Activated CD4-positive, alpha-beta memory T cell treated with anti-CD3 and anti-CD28 coated beads for 36 hours (primary cell): Measurements from ENCODE around the gene PLD1. TPM values are rescaled to one million over a fixed set of nuclear protein-coding genes. Genes with fewer than 3 reads are reported as not detected.

ENCODE experiments used
- CTCF ChIA-PET: fragments of 350-600 bp; sonication (Branson Sonifier 250); formaldehyde crosslinking; loops from one replicate; lab custom pipeline; 2021; ENCODE audit warnings: antibody characterized with exemption, inconsistent platforms; lab: Charles Lee
- POLR2A ChIA-PET: fragments of 350-600 bp; sonication (Branson Sonifier 250); formaldehyde crosslinking; loops from one replicate; lab custom pipeline; 2021; ENCODE audit warnings: antibody characterized with exemption; lab: Charles Lee
- DNase-seq: peaks from one replicate; pipeline ENCODE4 v3.0.0-alpha.2; 2020
- H3K27ac Mint-ChIP-seq: one replicate; pipeline ENCODE4 v1.8.0; 2021; ENCODE audit warnings: mixed read lengths
- H3K27me3 Mint-ChIP-seq: one replicate; pipeline ENCODE4 v1.8.0; 2021; ENCODE audit warnings: mixed read lengths
- H3K36me3 Mint-ChIP-seq: one replicate; pipeline ENCODE4 v1.8.0; 2021; ENCODE audit warnings: mixed read lengths
- H3K4me1 Mint-ChIP-seq: one replicate; pipeline ENCODE4 v1.8.0; 2021; ENCODE audit warnings: low read depth, mixed read lengths
- H3K4me3 Mint-ChIP-seq: one replicate; pipeline ENCODE4 v1.8.0; 2021; ENCODE audit warnings: mild to moderate bottlenecking, mixed read lengths
- H3K9me3 Mint-ChIP-seq: one replicate; pipeline ENCODE4 v1.8.0; 2021; ENCODE audit warnings: mixed read lengths
- intact Hi-C: fragments of 100-400 bp; cut with micrococcal nuclease; formaldehyde crosslinking; loops from one replicate; pipeline ENCODE4 v1.15.1; 2023
- total RNA-seq, 2 experiments: library from RNA; stranded (reverse); gene quantifications; one replicate each; pipeline ENCODE4 v1.2.3, GENCODE V29; 2021

PLD1 gene
- total RNA-seq, 2 experiments from 2014 or later: 0.99 to 1.4 TPM

DNA sequence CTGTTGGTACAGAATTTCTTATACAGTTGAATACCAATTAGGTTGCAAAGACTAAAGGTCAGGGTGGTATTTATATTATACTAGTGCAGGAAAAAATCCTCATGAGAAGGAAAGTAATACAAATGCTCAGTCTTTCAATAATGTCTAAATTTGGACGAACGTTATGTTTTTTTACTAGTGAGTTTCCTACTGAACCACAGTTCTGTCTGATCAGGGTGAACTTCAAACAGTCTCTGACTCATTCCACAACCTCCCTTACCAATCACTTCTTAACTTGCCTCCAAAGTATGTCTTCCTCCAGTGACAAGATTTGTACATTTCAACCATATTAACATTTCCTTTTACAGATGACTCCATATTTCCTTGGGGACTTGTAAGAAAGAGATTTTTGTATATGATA, 36.3 kb upstream of the PLD1 start:
- H3K36me3 Mint-ChIP-seq: no peaks in the 10 kb centered on the region
- H3K9me3 Mint-ChIP-seq: no peaks in the 10 kb centered on the region
- H3K27ac Mint-ChIP-seq: no peak overlapping the region
- peaks cover 4% of the 10 kb centered on the region for H3K27me3 Mint-ChIP-seq
- no peak overlapping the region for H3K4me3 Mint-ChIP-seq
- CTCF ChIA-PET: no interaction called here
- H3K4me1 Mint-ChIP-seq: peaks cover 7% of the 10 kb centered on the region
- intact Hi-C loops: loop anchor here (1.0 to 5.0 kb wide), 4 partner anchors 24 to 496 kb away; no protein-coding TSS in a partner anchor
- POLR2A ChIA-PET: no interaction called here
- no peak for DNase-seq

- peaks cover 7% of the 10 kb centered on the region for H3K4me1 Mint-ChIP-seq
- H3K4me3 Mint-ChIP-seq: no peak overlapping the region
- CTCF ChIA-PET: no interaction called here
- intact Hi-C loops: loop anchor here (1.0 to 5.0 kb wide), 4 partner anchors 23 to 497 kb away; no protein-coding TSS in a partner anchor
- no peaks in the 10 kb centered on the region for H3K36me3 Mint-ChIP-seq
- H3K27ac Mint-ChIP-seq: no peak overlapping the region
- POLR2A ChIA-PET: no interaction called here
- H3K9me3 Mint-ChIP-seq: no peaks in the 10 kb centered on the region
- no peak for DNase-seq
- H3K27me3 Mint-ChIP-seq: peaks cover 4% of the 10 kb centered on the region
Measured at GRCh38 chr3:171845481-171846284, 35.4 kb upstream of the PLD1 start.

DNA sequence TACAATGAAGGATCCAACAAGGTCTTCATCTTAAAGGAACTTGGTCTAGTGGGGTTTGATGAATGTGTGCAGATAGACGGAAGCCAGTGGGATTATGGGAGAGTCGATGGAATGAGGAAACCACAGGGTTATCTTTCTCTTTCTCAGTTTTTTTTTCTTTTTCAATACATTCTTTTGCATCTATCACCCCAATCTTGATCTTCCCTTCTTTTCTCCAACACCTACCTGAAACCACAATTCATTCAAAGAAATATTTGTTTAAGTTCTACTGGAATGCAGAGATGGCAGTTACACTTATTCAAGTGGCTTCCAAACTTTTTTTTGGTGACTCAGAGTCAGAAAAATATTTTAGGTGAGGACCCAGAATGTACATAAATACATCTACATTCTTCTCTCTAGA, 34.6 kb upstream of the PLD1 start:
- DNase-seq: no peak
- ChIA-PET CTCF (no interaction called here), POLR2A (no interaction called here)
- Mint-ChIP-seq H3K9me3 (no peaks in the 10 kb centered on the region), H3K4me3 (no peak overlapping the region), H3K36me3 (no peaks in the 10 kb centered on the region), H3K27me3 (peaks cover 4% of the 10 kb centered on the region), H3K27ac (no peak overlapping the region), H3K4me1 (peaks cover 7% of the 10 kb centered on the region)
- intact Hi-C loops: loop anchor here (5.0 kb wide), 1 partner anchor 497 kb away; no protein-coding TSS in a partner anchor

- Mint-ChIP-seq H3K27ac (no peak within 1 kb of the TSS), H3K9me3 (no peaks in the 10 kb centered on the region), H3K4me1 (peaks cover 7% of the 10 kb centered on the region), H3K36me3 (no peaks in the 10 kb centered on the region), H3K27me3 (no peaks in the 10 kb centered on the region), H3K4me3 (no peak within 1 kb of the TSS)
- ChIA-PET POLR2A (no interaction called here), CTCF (no interaction called here)
- DNase-seq: no peak
- intact Hi-C loops: no loop called here
Measured at GRCh38 chr3:171842864-171843518, 32.7 kb upstream of the PLD1 start, which contains the start of gene TMEM212. TSS of gene TMEM212 (plus strand) at chr3:171843349. CDS start at chr3:171843384, 35 bp downstream.

DNA sequence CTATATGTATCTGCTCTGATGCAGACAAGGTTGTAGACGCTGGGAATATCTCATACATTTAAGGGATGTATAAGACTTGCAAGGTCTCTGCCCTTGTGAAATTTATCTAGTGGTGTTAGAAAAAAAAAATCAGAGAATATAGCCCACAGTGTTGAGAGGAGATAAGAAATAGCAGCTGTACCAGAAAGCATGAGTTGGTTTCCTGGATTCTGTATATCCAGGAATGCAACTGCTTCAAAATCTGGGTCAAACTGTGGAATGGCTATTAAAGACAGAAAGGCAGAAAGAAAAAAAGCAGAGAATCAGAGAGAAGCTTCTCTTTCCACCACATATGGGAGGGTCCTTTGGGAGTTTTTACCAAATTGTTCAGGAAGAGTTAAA, 31.3 kb upstream of the PLD1 start:
- no peaks in the 10 kb centered on the region for H3K9me3 Mint-ChIP-seq
- no peak overlapping the region for H3K27ac Mint-ChIP-seq
- POLR2A ChIA-PET: no interaction called here
- intact Hi-C loops: no loop called here
- peaks cover 2% of the 10 kb centered on the region for H3K4me1 Mint-ChIP-seq
- H3K27me3 Mint-ChIP-seq: no peaks in the 10 kb centered on the region
- no peak for DNase-seq
- no peaks in the 10 kb centered on the region for H3K36me3 Mint-ChIP-seq
- CTCF ChIA-PET: no interaction called here
- H3K4me3 Mint-ChIP-seq: no peak overlapping the region

- CTCF ChIA-PET: interaction anchor here (0.6 to 1.5 kb wide), 3 partner anchors 9 to 385 kb away, joined by 3 to 4 read pairs (median 3); no protein-coding TSS in a partner anchor
- no peak for DNase-seq
- Mint-ChIP-seq H3K27me3 (no peaks in the 10 kb centered on the region), H3K4me3 (no peak overlapping the region), H3K27ac (no peak overlapping the region), H3K36me3 (no peaks in the 10 kb centered on the region), H3K9me3 (no peaks in the 10 kb centered on the region), H3K4me1 (no peaks in the 10 kb centered on the region)
- intact Hi-C loops: no loop called here
- POLR2A ChIA-PET: no interaction called here
Measured at GRCh38 chr3:171840811-171841619, 30.7 kb upstream of the PLD1 start.

DNA sequence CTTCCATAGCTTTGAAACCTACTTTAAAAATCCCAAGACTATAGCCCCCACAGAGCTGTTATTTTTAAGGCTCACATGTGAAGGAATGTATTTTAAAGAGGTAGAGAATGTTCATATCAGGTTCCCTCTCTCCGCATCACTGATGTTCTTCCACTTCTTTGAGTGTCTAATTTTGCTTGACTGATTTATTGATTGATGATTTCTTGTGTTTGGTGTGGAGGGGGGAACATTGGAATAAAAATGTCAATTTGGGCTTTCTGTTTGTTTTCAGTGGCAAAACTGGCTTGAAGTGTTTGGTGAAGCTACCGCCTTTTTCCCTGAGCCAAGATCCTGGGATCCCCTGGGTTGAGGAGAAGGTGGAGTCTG, 30.1 kb upstream of the PLD1 start:
- intact Hi-C loops: no loop called here
- POLR2A ChIA-PET: no interaction called here
- no peak overlapping the region for H3K4me3 Mint-ChIP-seq
- no peaks in the 10 kb centered on the region for H3K9me3 Mint-ChIP-seq
- CTCF ChIA-PET: interaction anchor here (1.3 to 1.5 kb wide), 2 partner anchors 9 to 10 kb away, joined by 3 to 4 read pairs; no protein-coding TSS in a partner anchor
- no peaks in the 10 kb centered on the region for H3K36me3 Mint-ChIP-seq
- H3K27ac Mint-ChIP-seq: no peak overlapping the region
- H3K4me1 Mint-ChIP-seq: no peaks in the 10 kb centered on the region
- H3K27me3 Mint-ChIP-seq: peaks cover 2% of the 10 kb centered on the region
- DNase-seq: no peak

DNA sequence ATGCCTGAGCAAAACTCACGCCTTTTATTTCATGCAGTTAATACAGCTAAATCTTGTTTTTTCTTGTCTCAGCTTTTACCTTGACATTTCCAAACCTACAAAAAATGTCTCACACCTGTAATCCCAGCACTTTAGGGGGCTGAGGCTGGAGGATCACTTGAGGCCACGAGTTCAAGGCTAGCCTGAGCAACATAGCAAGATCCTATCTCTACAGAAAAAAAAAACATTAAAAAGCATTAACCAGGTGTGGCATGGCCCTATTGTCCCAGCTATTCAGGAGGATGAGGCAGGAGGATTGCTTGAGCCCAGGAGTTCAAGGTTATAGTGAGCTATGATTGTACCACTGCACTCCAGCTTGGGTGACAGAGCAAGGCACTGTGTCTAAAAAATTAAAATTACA, 29.0 kb upstream of the PLD1 start:
- no peaks in the 10 kb centered on the region for H3K36me3 Mint-ChIP-seq
- H3K4me1 Mint-ChIP-seq: no peaks in the 10 kb centered on the region
- ChIA-PET CTCF (interaction anchor here (0.9 kb wide), 1 partner anchor 10 kb away, joined by 3 read pairs; no protein-coding TSS in a partner anchor), POLR2A (no interaction called here)
- intact Hi-C loops: loop anchor here (10.0 kb wide), 1 partner anchor 134 kb away; no protein-coding TSS in a partner anchor
- H3K27ac Mint-ChIP-seq: no peak overlapping the region
- H3K4me3 Mint-ChIP-seq: no peak overlapping the region
- DNase-seq: no peak
- peaks cover 2% of the 10 kb centered on the region for H3K27me3 Mint-ChIP-seq
- H3K9me3 Mint-ChIP-seq: no peaks in the 10 kb centered on the region

DNA sequence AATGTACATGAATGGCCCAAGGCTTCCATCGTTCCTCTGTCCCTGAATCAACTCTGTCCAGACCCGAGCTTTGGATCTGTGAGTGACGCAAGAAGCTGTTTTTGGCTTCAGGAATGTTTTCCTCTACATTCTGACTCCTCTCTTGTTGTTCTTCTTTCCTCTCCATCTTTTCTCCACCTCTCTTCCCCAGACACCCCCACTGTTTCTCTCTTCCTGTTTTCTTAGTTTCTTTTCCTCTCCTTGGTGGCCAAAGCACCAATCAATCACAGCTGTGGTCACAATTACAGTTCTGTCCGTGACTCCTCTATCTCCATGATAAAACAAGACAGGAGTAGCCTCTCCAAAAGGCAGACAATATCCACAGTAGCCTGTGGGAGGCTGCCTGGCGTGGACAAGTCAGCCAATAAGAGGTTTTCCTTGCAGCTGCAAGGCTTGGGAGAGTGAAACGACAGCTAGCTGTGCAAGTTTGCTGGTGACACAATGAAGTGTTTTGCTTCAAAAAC, 28.0 kb upstream of the PLD1 start:
- CTCF ChIA-PET: interaction anchor here (0.9 kb wide), 1 partner anchor 9 kb away, joined by 3 read pairs; no protein-coding TSS in a partner anchor
- Mint-ChIP-seq H3K27ac (no peak overlapping the region), H3K27me3 (peaks cover 2% of the 10 kb centered on the region), H3K4me1 (no peaks in the 10 kb centered on the region), H3K9me3 (no peaks in the 10 kb centered on the region), H3K36me3 (no peaks in the 10 kb centered on the region), H3K4me3 (no peak overlapping the region)
- intact Hi-C loops: loop anchor here (10.0 kb wide), 1 partner anchor 133 kb away; no protein-coding TSS in a partner anchor
- DNase-seq: no peak
- POLR2A ChIA-PET: no interaction called here

DNA sequence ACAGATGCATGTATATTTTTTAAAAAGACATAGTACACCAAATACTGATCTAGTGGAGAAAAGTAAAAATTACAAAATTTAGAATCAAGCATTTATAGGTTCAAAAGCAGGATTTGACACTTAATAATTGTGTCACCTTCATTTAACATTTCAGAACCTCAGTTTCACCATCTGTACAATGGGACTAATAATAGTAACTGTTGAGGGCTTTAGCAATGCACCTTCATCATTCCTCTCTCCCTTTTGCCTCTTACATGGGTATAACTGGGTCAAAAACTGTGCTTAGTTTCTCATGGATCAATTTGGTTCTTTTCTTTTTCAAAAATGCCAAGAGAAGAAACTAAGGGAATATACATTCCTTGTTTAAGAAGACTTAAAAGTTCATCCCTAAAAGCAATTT, 27.4 kb upstream of the PLD1 start:
- Mint-ChIP-seq H3K36me3 (no peaks in the 10 kb centered on the region), H3K4me3 (no peak overlapping the region), H3K9me3 (no peaks in the 10 kb centered on the region), H3K27me3 (peaks cover 2% of the 10 kb centered on the region), H3K27ac (no peak overlapping the region), H3K4me1 (no peaks in the 10 kb centered on the region)
- no peak for DNase-seq
- ChIA-PET CTCF (no interaction called here), POLR2A (no interaction called here)
- intact Hi-C loops: loop anchor here (10.0 kb wide), 1 partner anchor 133 kb away; no protein-coding TSS in a partner anchor

GRCh38 chr3:171836855-171837254, 26.6 kb upstream of the PLD1 start:
- H3K9me3 Mint-ChIP-seq: no peaks in the 10 kb centered on the region
- intact Hi-C loops: loop anchor here (10.0 kb wide), 1 partner anchor 132 kb away; no protein-coding TSS in a partner anchor

More at GRCh38 chr3:171836855-171837254, 26.6 kb upstream of the PLD1 start:
- Mint-ChIP-seq H3K4me3 (no peak overlapping the region), H3K4me1 (no peaks in the 10 kb centered on the region), H3K27me3 (peaks cover 2% of the 10 kb centered on the region), H3K27ac (no peak overlapping the region), H3K36me3 (no peaks in the 10 kb centered on the region)
- DNase-seq: no peak
- ChIA-PET CTCF (interaction anchor here (1.5 kb wide), 1 partner anchor 223 kb away, joined by 4 read pairs; no protein-coding TSS in a partner anchor), POLR2A (no interaction called here)
